ENCODE measurements around the gene SLIT1. TPM values are rescaled to one million over a fixed set of nuclear protein-coding genes. Genes with fewer than 3 reads are reported as not detected.

The SLIT1 gene
- total RNA-seq, 1 donor from 2014 or later: 0.26 TPM

DNA sequence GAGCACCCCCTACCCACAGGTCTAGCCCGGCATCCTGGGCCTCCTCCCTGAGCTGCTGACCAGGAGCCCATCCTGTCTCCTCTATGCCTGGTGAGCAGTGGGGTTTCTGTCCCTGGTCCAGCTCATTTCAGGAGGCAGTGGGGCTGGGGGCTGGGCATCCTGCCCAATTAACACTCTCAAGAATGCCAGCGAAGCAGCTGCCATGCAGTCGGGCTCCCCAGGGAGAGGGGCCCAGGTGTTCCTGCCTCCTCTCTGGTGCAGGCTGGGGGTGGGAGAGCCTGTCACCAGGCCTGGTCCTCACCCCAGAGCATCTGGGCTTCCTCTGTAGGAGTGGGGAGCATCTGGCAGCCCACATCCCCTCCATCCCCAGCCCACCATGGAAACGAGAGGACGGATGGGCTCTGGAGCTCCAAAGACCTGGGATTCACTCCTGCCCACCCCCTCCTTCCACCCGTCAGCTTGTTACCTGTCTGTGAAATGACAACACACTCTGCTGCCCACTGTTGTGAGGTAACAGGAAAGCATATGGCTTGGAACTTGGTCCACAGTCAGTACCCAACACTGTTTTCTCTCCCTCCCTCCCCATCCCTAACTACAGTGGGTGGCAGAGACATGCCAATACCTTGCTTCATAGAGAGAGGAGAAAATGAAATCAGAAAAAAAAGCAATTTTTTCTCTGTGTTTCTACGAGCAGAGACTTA, 69.1 kb downstream of the SLIT1 start:
- Mint-ChIP-seq H3K27me3 (peaks cover 14% of the 10 kb centered on the region), H3K27ac (no peak overlapping the region), H3K4me3 (no peak overlapping the region), H3K9me3 (no peaks in the 10 kb centered on the region), H3K36me3 (ENCODE audit: low read depth) (no peaks in the 10 kb centered on the region), H3K4me1 (no peaks in the 10 kb centered on the region)
- DNase-seq: no peak
- intact Hi-C loops (cut with micrococcal nuclease): no loop called here

DNA sequence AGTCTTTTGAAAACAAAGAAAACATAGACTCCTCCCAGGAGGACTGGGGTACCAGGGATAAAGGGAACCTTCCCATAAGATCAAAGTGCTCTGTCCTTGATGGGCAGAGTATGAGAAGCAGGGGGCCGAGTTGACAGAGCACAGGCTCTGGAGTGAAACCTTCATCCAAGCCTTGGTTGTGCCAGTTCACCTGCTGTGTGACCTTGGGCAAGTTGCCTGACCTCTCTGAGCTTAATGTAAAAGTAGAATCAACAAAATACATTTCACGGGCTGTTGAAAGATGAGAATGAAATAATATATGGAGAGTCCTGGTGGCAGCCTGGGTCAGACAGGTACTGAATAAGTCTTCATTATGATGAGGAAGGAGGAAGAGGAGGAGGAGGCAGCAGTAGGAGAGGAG, 69.9 kb downstream of the SLIT1 start:
- H3K36me3 Mint-ChIP-seq (ENCODE audit: low read depth): no peaks in the 10 kb centered on the region

GRCh38 chr10:97111615-97112014, 74.1 kb downstream of the SLIT1 start:
- Mint-ChIP-seq H3K27ac (no peak overlapping the region), H3K4me1 (no peaks in the 10 kb centered on the region), H3K9me3 (no peaks in the 10 kb centered on the region), H3K4me3 (no peak overlapping the region), H3K27me3 (peaks cover 22% of the 10 kb centered on the region), H3K36me3 (ENCODE audit: low read depth) (no peaks in the 10 kb centered on the region)
- no peak for DNase-seq
- intact Hi-C loops (cut with micrococcal nuclease): no loop called here

More for the DNA sequence above, 69.9 kb downstream of the SLIT1 start:
- Mint-ChIP-seq H3K4me1 (no peaks in the 10 kb centered on the region), H3K4me3 (no peak overlapping the region), H3K9me3 (no peaks in the 10 kb centered on the region), H3K27me3 (peaks cover 9% of the 10 kb centered on the region), H3K27ac (no peak overlapping the region)
- DNase-seq: no peak
- intact Hi-C loops (cut with micrococcal nuclease): no loop called here

GRCh38 chr10:97109547-97109946, 76.2 kb downstream of the SLIT1 start:
- intact Hi-C loops (cut with micrococcal nuclease): no loop called here
- Mint-ChIP-seq H3K4me3 (no peak overlapping the region), H3K4me1 (no peaks in the 10 kb centered on the region), H3K36me3 (ENCODE audit: low read depth) (no peaks in the 10 kb centered on the region), H3K9me3 (no peaks in the 10 kb centered on the region), H3K27ac (no peak overlapping the region), H3K27me3 (peaks cover 20% of the 10 kb centered on the region)
- no peak for DNase-seq

GRCh38 chr10:97107551-97107950, 78.2 kb downstream of the SLIT1 start:
- H3K4me1 Mint-ChIP-seq: no peaks in the 10 kb centered on the region
- H3K36me3 Mint-ChIP-seq (ENCODE audit: low read depth): no peaks in the 10 kb centered on the region

GRCh38 chr10:97106207-97106606, 79.6 kb downstream of the SLIT1 start:
- Mint-ChIP-seq H3K9me3 (no peaks in the 10 kb centered on the region), H3K4me1 (no peaks in the 10 kb centered on the region), H3K36me3 (ENCODE audit: low read depth) (no peaks in the 10 kb centered on the region), H3K4me3 (no peak overlapping the region), H3K27ac (no peak overlapping the region), H3K27me3 (peaks cover 14% of the 10 kb centered on the region)
- DNase-seq: no peak
- intact Hi-C loops (cut with micrococcal nuclease): no loop called here

More at GRCh38 chr10:97107551-97107950, 78.2 kb downstream of the SLIT1 start:
- intact Hi-C loops (cut with micrococcal nuclease): no loop called here
- Mint-ChIP-seq H3K27ac (no peak overlapping the region), H3K27me3 (peaks cover 19% of the 10 kb centered on the region), H3K9me3 (no peaks in the 10 kb centered on the region), H3K4me3 (no peak overlapping the region)
- DNase-seq: no peak

DNA sequence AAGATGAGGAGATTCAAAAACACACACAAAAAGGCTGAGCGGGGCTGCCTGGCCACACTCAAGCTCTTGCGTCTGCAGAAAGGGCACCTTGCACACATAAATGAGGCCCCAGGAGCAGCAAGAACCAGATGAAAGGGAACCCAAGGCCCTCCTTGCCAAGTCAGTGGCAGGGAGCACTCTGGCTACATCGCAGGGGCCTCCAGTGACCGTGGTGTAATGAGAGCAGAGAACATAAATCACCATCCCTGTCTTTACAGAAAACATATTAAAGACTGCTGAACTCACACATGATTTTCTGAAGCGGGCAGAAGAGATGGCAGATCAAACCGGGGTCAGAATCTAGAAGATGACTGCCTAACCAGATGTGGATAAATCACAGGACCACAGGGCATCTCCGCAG, 80.5 kb downstream of the SLIT1 start:
- H3K27ac Mint-ChIP-seq: no peak overlapping the region
- no peaks in the 10 kb centered on the region for H3K4me1 Mint-ChIP-seq
- intact Hi-C loops (cut with micrococcal nuclease): no loop called here
- no peaks in the 10 kb centered on the region for H3K36me3 Mint-ChIP-seq (ENCODE audit: low read depth)
- H3K4me3 Mint-ChIP-seq: no peak overlapping the region
- H3K9me3 Mint-ChIP-seq: no peaks in the 10 kb centered on the region
- no peak for DNase-seq
- H3K27me3 Mint-ChIP-seq: peaks cover 12% of the 10 kb centered on the region

DNA sequence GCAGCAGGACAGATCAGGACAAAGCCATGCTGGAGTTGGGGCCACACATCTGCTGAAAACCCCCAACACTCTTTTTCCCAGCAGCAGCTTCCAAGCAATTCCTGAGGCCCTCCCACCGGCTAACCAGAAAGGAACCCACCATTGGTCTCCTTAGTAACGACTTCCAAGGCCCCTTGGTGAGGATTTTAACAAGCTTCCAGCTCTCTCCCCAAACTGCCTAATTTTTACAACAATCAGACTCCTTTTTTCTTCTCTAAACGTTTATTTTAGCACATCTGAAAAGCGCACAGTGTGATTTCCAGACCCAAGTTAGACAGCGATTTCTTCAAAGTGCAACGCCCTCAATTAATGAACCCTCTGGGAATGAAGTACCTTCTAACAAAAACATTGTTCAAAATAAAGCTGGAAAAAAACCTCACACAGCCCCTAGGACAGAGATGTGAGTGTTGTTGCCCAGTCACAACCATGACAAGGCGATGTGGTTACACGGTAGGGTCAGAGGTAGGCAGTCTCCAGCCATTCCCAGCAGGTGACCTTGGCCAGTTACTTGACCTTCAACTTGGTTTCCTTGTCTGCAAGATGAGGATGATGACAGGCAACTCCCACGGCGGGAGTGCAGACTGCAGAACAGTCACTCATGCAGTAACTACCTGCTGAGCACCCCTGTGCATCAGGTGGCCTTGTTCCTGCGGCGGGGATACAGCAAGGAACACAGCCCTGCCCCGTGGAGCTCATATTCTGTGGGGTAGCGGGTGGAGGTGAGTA, 82.3 kb downstream of the SLIT1 start:
- Mint-ChIP-seq H3K4me3 (no peak overlapping the region), H3K9me3 (no peaks in the 10 kb centered on the region), H3K4me1 (no peaks in the 10 kb centered on the region), H3K36me3 (ENCODE audit: low read depth) (no peaks in the 10 kb centered on the region), H3K27ac (no peak overlapping the region), H3K27me3 (no peaks in the 10 kb centered on the region)
- intact Hi-C loops (cut with micrococcal nuclease): no loop called here
- no peak for DNase-seq

- intact Hi-C loops (cut with micrococcal nuclease): no loop called here
- Mint-ChIP-seq H3K36me3 (ENCODE audit: low read depth) (no peaks in the 10 kb centered on the region), H3K27me3 (no peaks in the 10 kb centered on the region), H3K27ac (no peak overlapping the region), H3K9me3 (no peaks in the 10 kb centered on the region), H3K4me1 (no peaks in the 10 kb centered on the region), H3K4me3 (no peak overlapping the region)
- DNase-seq: no peak
These were observed 83.3 kb downstream of the SLIT1 start for GRCh38 chr10:97102441-97102840.

DNA sequence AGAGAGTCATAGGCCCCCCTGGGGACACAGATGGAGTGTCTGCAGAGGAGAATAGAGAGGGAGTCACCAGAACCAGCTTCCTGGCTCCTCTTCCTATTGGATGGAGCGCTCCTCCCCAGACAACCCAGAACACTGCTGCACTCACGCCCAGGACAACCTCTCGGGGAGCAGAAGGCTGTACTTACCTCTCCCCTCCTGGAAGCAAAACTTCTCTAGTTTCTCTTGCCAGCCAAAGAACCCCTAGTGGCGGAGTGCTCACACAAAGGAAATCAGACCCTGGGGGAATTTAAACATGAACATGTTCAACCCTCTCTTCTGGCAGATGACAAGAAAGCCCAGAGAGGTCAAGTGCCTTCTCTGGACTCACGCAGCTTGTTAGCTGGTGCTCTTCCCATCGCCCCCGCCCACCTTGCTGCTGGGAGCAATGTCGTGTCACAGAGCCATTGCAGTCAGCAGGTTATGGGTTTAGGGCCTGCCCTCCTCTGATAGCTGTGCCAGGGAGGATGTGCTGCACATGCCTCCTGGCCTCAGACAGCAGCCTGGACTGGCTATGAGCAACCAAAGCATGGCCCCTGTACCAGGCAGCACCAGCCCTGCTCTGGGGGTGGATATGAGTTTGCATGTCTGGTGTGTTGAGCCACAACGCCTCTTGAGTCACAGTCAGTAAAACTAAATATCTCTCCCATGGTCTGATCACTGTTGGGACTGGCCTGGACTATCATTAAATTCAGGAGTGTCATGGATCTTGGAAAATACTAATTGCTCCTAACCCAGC, 84.4 kb downstream of the SLIT1 start:
- H3K27me3 Mint-ChIP-seq: peaks cover 2% of the 10 kb centered on the region
- no peak overlapping the region for H3K27ac Mint-ChIP-seq
- no peak for DNase-seq
- intact Hi-C loops (cut with micrococcal nuclease): no loop called here
- H3K9me3 Mint-ChIP-seq: no peaks in the 10 kb centered on the region
- H3K4me3 Mint-ChIP-seq: no peak overlapping the region
- no peaks in the 10 kb centered on the region for H3K4me1 Mint-ChIP-seq
- no peaks in the 10 kb centered on the region for H3K36me3 Mint-ChIP-seq (ENCODE audit: low read depth)

- Mint-ChIP-seq H3K4me3 (no peak overlapping the region), H3K27me3 (peaks cover 7% of the 10 kb centered on the region), H3K4me1 (no peaks in the 10 kb centered on the region), H3K36me3 (ENCODE audit: low read depth) (no peaks in the 10 kb centered on the region), H3K27ac (no peak overlapping the region), H3K9me3 (no peaks in the 10 kb centered on the region)
- no peak for DNase-seq
- intact Hi-C loops (cut with micrococcal nuclease): no loop called here
These were observed 85.1 kb downstream of the SLIT1 start for GRCh38 chr10:97100657-97101056.

- no peak for DNase-seq
- no peaks in the 10 kb centered on the region for H3K9me3 Mint-ChIP-seq
- H3K4me1 Mint-ChIP-seq: no peaks in the 10 kb centered on the region
- H3K36me3 Mint-ChIP-seq (ENCODE audit: low read depth): no peaks in the 10 kb centered on the region
- intact Hi-C loops (cut with micrococcal nuclease): no loop called here
- peaks cover 11% of the 10 kb centered on the region for H3K27me3 Mint-ChIP-seq
- H3K27ac Mint-ChIP-seq: no peak overlapping the region
- no peak overlapping the region for H3K4me3 Mint-ChIP-seq
These were observed 85.9 kb downstream of the SLIT1 start for GRCh38 chr10:97099868-97100267.

DNA sequence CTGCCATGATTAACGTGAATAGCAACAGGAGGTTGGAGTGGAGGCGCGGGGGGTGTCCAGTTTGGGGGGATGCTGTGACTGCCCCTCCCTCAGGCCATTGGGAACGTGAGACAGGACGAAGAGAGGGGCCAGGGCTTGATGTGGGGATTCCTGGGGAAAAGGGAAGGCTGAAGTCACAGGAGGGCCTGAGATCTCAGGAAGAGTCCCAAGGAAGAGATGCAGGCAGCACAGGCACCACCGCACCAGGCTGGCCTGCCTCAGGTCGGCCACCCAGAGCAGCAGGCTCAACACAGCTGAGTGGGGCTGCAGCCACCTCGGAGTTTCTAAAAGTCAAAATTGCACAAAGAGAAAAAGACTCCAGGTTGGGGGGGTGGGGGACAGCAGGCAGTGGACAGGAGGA, 86.7 kb downstream of the SLIT1 start:
- intact Hi-C loops (cut with micrococcal nuclease): no loop called here
- DNase-seq: no peak
- H3K4me3 Mint-ChIP-seq: no peak overlapping the region
- no peaks in the 10 kb centered on the region for H3K4me1 Mint-ChIP-seq
- no peak overlapping the region for H3K27ac Mint-ChIP-seq
- H3K27me3 Mint-ChIP-seq: peaks cover 14% of the 10 kb centered on the region
- H3K9me3 Mint-ChIP-seq: no peaks in the 10 kb centered on the region
- H3K36me3 Mint-ChIP-seq (ENCODE audit: low read depth): no peaks in the 10 kb centered on the region

DNA sequence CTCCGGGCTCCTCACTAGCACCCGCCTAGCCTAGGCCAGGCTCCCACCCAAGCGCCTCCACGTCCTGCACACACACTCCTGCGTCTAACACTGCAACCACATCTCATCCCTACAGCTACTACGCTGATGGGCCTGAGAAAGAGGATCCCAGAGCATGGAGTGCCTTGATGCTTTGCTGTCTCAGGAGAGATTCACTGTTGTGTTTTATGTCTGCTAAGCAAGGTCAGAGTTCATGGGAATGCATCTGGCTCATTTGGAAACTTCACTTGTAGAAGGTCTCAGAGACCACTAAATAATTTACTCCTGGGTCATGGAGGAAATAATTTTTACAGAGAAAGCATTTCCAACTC, 88.7 kb downstream of the SLIT1 start:
- no peak overlapping the region for H3K4me3 Mint-ChIP-seq
- H3K27me3 Mint-ChIP-seq: peaks cover 22% of the 10 kb centered on the region
- intact Hi-C loops (cut with micrococcal nuclease): no loop called here

More for the DNA sequence above, 88.7 kb downstream of the SLIT1 start:
- Mint-ChIP-seq H3K4me1 (no peaks in the 10 kb centered on the region), H3K36me3 (ENCODE audit: low read depth) (no peaks in the 10 kb centered on the region), H3K27ac (no peak overlapping the region), H3K9me3 (no peaks in the 10 kb centered on the region)
- no peak for DNase-seq

All from activated CD4-positive, alpha-beta T cell treated with anti-CD3 and anti-CD28 coated beads, Interleukin-2, amount 10 ng/mL, durations not matched to agents 24 days and 14 days (primary cell).